Heart right ventricle (tissue), 16 donors: ENCODE data around the gene CARMIL1. TPM values are rescaled to one million over a fixed set of nuclear protein-coding genes. Genes with fewer than 3 reads are reported as not detected.

Source experiments
- ATAC-seq, 8 donors: fragments of 200-7000 bp; cut with Tn5 transposase; one replicate each; pipeline ENCODE4 v1.9.1; 2020; ENCODE audit warnings: mild to moderate bottlenecking in 8 of 8, moderate library complexity in 8 of 8, moderate number of reproducible peaks in 1 of 8
- DNase-seq, 2 donors: peaks; one replicate each; pipeline ENCODE4 v3.0.0-alpha.2; 2020
- H3K27ac ChIP-seq, 10 donors: fragments of 200-600 bp; sonication (generic) in 2 of 10; one replicate each; pipeline versions ENCODE4 v1.5.0 to v1.8.0; 2020 to 2022; ENCODE audit warnings: mild to moderate bottlenecking in 3 of 10
- H3K27me3 ChIP-seq, 7 donors: fragments of 200-600 bp; one replicate each; pipeline ENCODE4 v1.8.0; 2021 to 2022; ENCODE audit warnings: mild to moderate bottlenecking in 2 of 7
- H3K36me3 ChIP-seq, 9 donors: fragments of 200-600 bp; sonication (generic) in 1 of 9; one replicate each; pipeline versions ENCODE4 v1.5.0 to v1.8.0; 2020 to 2022; ENCODE audit warnings: mild to moderate bottlenecking in 2 of 9
- H3K4me1 ChIP-seq, 9 donors: fragments of 200-600 bp; sonication (generic) in 1 of 9; one replicate each; pipeline versions ENCODE4 v1.5.0 to v1.8.0; 2020 to 2022; ENCODE audit warnings: mild to moderate bottlenecking in 4 of 9
- H3K4me3 ChIP-seq, 10 donors: fragments of 200-600 bp; sonication (generic) in 2 of 10; one replicate each; pipeline versions ENCODE4 v1.5.0 to v1.8.0; 2020 to 2022; ENCODE audit warnings: mild to moderate bottlenecking in 7 of 10, moderate library complexity in 2 of 10
- H3K9me3 ChIP-seq, 11 donors: fragments of 200-600 bp in 10 of 11; sonication (generic) in 2 of 11; one replicate each; pipeline versions ENCODE4 v1.5.0 to v1.8.0; 2013 to 2022; ENCODE audit warnings: mild to moderate bottlenecking in 2 of 11, control low read depth in 1 of 11, moderate library complexity in 1 of 11
- WGBS, 2 donors: extraction: QIAGEN DNeasy Blood & Tissue Kit; methylation state at CpG; one replicate each; pipeline ENCODE4 v1.1.7; 2013; ENCODE audit warnings: inconsistent platforms in 1 of 2; 5-methylcytosine and 5-hydroxymethylcytosine counted together
- intact Hi-C, 10 donors: fragments of 100-400 bp; cut with DNase I; formaldehyde crosslinking; loops; one replicate each; pipeline versions ENCODE4 v1.11.1 to v1.14.2; 2022
- polyA plus RNA-seq, 2 donors: library from polyadenylated mRNA; stranded (reverse); fragments of 200-250 nt; gene quantifications; one replicate each; pipeline ENCODE4 v1.2.3, GENCODE V29; 2013
- total RNA-seq, 10 donors: library from RNA; stranded (reverse); fragmentation: NEBNext Ultra II Directional in 3 of 10; extraction: Animal tissue kit (Norgen Biotek cat#: 25700) in 3 of 10; gene quantifications; one replicate each; pipeline versions ENCODE4 v1.2.1 to v1.2.4, GENCODE V29; 2021 to 2023
- TF ChIP-seq, protein P1 (sequence below), 9 donors: fragments of 200-600 bp; sonication (generic) in 2 of 9; IDR thresholded peaks; one replicate each; pipeline versions ENCODE4 v1.5.0 to v1.8.0; 2021 to 2022; ENCODE audit warnings: antibody characterized with exemption in 9 of 9, mild to moderate bottlenecking in 5 of 9, moderate library complexity in 1 of 9
- donor health status: Arrhythmogenic right ventricular cardiomyopathy.
- donor health status: ischemic (EF 13 %, LVEDD 7.1; RV severe dilation, severe dysfunction).
- donor health status: healthy with polysubstance abuse.
- donor health status: DM: no; HTN: yes; CAD: no.
- donor health status: DM: no; HTN: no; CAD: no.
- donor health status: ischemic (EF 25% LVEDD 6.9; RV normal size, moderate dysfunction).
- donor health status: ischemic (EF 25% LVEDD 5.7; RV mildly dilated, moderate dysfunction).
- donor health status: healthy.
- donor health status: DM: yes; HTN: yes; CAD: no.
- donor health status: Ischemic cardiomyopathy.
- donor health status: ischemic (EF 35%, LVEDD 5.7; RV mildly dilated, moderate dysfunction).
- donor health status: nonischemic (EF 11% LVEDD 7.7; RV severe dilation, severe dysfunction).
- donor health status: DM: yes; HTN: yes; CAD: no.
- donor health status: PGD.
- donor health status: ischemic (EF 29% LVEDD 5.4; RV normal size, mild dysfunction).
- donor health status: nonischemic (EF 23%, LVEDD 6.1; RV moderate dilation, normal function).

The CARMIL1 gene
- total and polyA plus RNA-seq, 12 donors: 1.2 to 10.3 (median 4.1) TPM

DNA sequence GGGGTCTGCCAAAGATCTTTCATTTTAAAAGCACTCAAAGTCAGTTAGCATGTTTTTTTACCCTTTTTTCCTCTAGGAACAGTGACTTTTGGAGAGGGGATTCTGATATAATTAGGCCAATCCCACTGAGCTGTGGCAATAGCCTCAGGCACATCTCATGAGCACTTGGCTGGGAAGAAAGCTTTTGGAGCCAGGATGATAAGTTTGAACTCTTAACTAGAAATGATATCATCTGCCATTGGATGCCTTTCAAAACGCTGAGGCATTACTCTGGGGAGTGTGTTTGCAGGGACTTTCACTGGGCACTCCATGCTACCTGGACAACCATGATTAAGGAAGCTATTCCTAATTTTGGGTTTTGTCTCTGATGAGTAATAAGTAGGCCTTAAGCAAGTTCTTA lies 376.5 kb downstream of the CARMIL1 start:
- H3K36me3 ChIP-seq: no peaks in the 10 kb centered on the region
- H3K27me3 ChIP-seq: peaks cover 0 to 43% (median 30%) of the 10 kb centered on the region in 7 donors
- no peak for ATAC-seq
- TF ChIP-seq, protein P1, sequence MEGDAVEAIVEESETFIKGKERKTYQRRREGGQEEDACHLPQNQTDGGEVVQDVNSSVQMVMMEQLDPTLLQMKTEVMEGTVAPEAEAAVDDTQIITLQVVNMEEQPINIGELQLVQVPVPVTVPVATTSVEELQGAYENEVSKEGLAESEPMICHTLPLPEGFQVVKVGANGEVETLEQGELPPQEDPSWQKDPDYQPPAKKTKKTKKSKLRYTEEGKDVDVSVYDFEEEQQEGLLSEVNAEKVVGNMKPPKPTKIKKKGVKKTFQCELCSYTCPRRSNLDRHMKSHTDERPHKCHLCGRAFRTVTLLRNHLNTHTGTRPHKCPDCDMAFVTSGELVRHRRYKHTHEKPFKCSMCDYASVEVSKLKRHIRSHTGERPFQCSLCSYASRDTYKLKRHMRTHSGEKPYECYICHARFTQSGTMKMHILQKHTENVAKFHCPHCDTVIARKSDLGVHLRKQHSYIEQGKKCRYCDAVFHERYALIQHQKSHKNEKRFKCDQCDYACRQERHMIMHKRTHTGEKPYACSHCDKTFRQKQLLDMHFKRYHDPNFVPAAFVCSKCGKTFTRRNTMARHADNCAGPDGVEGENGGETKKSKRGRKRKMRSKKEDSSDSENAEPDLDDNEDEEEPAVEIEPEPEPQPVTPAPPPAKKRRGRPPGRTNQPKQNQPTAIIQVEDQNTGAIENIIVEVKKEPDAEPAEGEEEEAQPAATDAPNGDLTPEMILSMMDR (IDR thresholded peaks at IDR 0.05): no peak
- H3K4me3 ChIP-seq: no peak overlapping the region
- peaks cover 0 to 7% (median 0%) of the 10 kb centered on the region in 9 donors for H3K4me1 ChIP-seq
- WGBS, 2 donors: 33 to 43% methylated on average over 1 of the region's 1 CpG
- DNase-seq: no peak
- intact Hi-C loops: no loop called here
- no peak overlapping the region for H3K27ac ChIP-seq
- H3K9me3 ChIP-seq: no peaks in the 10 kb centered on the region

DNA sequence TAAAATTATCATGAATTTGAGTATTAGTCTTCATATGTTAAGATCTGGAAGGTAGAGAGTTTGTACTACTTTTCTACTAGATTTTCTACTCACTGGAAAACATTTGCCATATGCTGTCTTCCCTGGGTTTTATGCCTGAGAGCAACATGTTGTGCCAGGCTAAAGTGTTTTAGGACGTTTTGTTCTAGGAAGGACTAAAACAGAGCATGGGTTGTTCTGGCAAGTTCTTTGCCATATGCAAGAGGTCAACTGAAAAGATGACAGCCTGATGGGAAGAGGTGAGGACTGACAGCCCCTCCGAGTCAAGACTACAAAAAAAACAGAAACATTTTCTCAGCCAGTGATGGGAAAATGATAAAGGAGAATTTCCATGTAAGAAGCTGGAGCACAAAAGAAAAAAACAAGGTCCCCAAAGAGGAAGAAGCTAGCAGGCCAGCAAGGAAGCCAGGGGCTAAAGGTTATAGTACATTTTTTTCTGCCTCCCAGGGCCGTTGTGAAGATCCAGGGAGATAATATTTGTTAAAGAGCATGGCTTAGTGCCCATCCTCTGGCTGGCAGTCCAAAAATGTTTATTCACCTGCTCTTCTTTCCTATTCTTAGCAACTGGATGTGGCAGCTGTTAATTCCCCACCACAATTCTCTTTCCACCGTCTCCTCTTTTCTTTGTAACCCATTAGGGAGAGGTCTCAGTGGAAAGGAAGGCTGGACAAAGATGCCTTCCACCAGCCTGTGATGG lies 380.6 kb downstream of the CARMIL1 start:
- Histone ChIP-seq H3K4me3 (no peak overlapping the region), H3K9me3 (no peaks in the 10 kb centered on the region), H3K4me1 (no peaks in the 10 kb centered on the region), H3K36me3 (no peaks in the 10 kb centered on the region), H3K27ac (no peak overlapping the region), H3K27me3 (peaks cover 0 to 16% (median 9%) of the 10 kb centered on the region in 7 donors)
- WGBS, 2 donors: 24 to 28% methylated on average over 4 of the region's 4 CpGs
- ATAC-seq: no peak
- TF ChIP-seq, protein P1 (IDR thresholded peaks at IDR 0.05): no peak
- intact Hi-C loops: no loop called here
- DNase-seq: no peak

DNA sequence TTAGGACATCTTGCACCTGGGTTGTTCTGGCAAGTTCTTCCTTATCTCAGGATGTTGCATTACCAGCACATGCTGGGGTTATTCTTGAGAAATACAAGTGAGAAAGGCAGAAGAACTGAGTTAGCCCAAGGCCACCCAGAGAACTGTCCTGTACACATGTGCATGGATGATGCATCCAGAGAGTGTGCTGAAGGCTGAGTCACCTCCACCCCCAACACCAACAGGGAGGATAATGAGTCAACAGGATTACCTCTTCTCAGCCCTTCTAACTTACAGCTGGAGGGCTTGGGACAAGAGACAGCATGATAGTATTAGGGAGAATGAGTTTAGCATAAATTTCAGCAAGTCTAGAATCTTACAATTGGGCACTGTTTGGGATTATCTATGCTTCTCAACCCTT lies 381.3 kb downstream of the CARMIL1 start:
- intact Hi-C loops: no loop called here
- H3K9me3 ChIP-seq: no peaks in the 10 kb centered on the region
- H3K4me1 ChIP-seq: no peaks in the 10 kb centered on the region
- H3K27me3 ChIP-seq: peaks cover 0 to 20% (median 10%) of the 10 kb centered on the region in 7 donors
- no peak overlapping the region for H3K27ac ChIP-seq
- H3K36me3 ChIP-seq: no peaks in the 10 kb centered on the region
- no peak overlapping the region for H3K4me3 ChIP-seq
- TF ChIP-seq, protein P1 (IDR thresholded peaks at IDR 0.05): no peak
- ATAC-seq (no peak), DNase-seq (no peak)

DNA sequence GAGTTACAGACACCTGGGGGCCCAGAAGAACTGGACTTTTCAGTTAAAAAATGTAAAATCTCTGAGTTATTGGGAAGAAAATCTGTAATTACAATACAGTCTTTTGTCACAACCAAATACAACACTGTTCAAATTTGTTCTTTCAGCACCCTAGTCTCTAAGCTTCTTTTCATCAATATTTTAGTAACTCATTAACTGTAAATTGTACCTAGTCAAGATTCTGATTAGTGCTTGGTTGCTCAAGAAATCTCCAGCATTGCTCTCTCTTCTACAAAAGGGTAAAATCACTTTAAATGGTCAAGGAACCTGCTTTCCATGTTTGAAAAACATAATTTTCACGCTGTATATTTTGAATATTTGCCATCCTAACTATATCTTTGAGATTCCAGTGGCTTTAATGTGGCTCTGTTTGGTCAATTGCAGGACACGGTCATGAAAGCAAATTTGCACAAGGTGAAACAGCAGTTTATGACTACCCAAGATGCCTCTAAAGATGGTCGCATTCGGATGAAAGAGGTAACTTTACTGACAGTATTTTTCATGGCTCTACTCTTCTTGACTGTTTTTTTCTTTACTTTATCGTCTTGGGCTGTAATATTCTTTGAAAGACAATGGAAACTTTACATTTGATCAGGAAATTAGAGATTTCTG lies 382.1 kb downstream of the CARMIL1 start:
- H3K4me3 ChIP-seq: no peak overlapping the region
- intact Hi-C loops: no loop called here
- no peaks in the 10 kb centered on the region for H3K9me3 ChIP-seq
- H3K27ac ChIP-seq: no peak overlapping the region
- no peak for ATAC-seq
- 76 to 77% methylated on average over 5 of the region's 5 CpGs for WGBS, 2 donors
- H3K4me1 ChIP-seq: no peaks in the 10 kb centered on the region
- DNase-seq: no peak
- peaks cover 0 to 20% (median 10%) of the 10 kb centered on the region in 7 donors for H3K27me3 ChIP-seq
- H3K36me3 ChIP-seq: no peaks in the 10 kb centered on the region
- TF ChIP-seq, protein P1 (IDR thresholded peaks at IDR 0.05): no peak
